Measurements from ENCODE around the gene BCL11B.

BCL11B gene

DNA sequence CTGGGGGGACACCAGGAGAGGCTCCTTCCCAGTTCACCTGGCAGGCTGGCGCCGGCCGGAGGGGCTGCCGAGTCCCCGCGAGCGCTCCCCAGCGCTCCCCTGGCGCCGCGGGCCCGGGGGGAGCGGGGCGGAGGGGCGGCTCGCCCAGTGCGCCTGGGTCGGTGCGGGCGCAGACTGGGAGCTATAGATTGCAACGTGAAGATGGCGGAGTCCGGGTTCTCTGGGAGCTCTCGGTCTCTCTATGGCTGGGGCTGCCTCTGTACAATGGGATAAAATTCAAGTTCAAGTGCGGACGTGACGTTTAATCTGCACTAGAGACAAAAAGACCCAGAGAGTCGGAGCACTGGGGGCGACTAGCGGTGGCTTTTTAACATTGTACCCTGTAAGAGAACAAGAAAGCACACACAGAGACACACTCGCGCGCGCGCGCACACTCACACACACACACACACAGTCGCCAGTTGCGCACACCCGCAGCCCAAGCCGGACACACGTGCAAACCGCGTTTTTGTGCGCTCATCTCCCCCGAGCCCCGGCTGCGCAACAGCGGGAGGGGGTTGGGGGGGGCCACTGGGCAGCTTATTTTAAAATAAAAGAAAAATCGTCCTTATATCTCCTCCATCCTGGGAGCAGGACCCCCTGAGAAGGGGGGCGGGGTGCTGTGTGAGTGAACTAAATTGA is at the start of gene BCL11B:
BCL11B (minus strand) TSS at position 247 of the 681 bp plus-strand sequence. CDS start 979 bp downstream, outside the sequence.
- peak; percentile 82 for DNase-seq (ENCODE audit: low spot score)

DNA sequence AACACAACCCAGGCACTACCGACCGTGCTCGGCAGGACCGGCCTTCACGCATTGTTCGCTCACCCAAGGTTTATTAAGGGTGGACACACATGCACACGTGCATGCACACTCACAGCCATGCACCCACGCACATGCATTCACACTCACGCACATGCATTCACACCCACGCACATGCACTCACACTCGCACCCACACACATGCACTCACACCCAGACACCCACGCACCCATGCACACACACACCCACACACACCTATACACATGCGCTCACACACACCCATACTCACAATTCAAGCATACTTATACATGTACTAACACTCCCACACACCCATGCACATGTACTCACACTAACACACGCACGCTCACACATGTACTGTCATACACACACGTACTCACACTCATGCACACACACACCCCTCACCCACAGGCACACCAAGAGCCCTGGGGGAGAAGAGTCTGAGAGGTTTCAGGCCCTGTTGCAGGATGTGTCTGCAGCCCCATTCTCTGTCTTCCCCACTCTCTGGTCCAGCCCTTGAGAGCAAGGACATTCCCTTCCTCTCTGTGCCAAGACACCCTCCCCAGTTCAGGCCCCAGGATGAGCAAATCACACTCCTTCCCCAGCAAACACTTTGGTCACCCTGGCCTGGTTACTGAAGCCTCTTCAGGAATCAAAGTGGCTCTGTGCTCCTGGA is 49.4 kb upstream of the BCL11B start:
- no peak for DNase-seq (ENCODE audit: low spot score)

DNA sequence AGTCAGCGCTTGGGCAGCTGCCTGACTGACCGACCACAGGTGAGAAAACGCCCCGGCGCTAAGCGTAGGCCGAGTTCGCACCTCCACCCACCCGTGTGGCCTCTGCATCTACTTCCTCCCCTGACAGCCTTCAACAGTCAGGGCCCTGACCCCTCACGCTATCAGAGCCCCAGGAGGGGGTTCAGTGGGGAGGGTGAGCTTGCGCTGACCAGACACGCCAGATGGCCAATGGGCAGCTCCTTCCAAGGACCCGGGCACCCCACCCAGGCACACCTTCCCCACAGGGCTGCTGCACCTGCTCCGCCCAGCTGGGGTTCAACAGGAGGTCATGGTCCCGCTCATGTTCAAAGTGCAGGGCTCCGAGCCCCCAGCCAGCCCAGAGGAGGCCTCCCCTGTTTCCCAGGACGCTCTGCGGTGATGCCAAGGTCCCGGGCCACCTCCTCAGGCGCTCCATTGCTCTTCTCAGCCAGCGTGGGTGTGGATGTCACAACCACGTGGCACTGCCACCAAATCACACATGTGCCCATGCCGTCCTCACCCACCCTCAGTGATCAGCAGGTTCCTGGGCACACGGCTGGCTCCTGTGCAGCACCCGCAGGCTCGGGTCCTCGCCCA is 48.7 kb upstream of the BCL11B start:
- DNase-seq (ENCODE audit: low spot score), result no peak

DNA sequence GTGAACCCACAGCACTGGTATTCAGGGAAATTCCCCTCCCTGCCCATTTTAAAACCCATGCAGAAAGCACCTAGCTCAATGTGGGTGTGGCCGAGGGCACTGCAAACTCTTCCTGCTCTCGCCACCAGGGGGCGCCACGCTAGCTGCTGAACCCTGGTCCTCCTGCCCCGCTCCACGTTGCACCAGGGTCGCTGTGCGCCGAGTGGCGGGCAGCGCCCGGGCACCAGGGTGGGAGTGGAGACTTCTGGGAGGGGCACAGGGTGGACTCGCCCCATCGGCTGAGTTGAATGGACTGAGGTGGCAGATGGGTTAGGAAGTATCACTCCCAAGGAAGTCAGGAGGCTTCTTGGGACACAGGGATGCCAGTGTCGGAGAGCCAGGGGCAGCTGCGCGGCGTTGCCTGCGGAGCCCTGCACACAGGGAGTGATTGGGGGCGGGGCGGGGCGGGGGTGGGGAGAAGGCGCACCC is 48.1 kb upstream of the BCL11B start:
- peak; percentile 73 for DNase-seq (ENCODE audit: low spot score)

DNA sequence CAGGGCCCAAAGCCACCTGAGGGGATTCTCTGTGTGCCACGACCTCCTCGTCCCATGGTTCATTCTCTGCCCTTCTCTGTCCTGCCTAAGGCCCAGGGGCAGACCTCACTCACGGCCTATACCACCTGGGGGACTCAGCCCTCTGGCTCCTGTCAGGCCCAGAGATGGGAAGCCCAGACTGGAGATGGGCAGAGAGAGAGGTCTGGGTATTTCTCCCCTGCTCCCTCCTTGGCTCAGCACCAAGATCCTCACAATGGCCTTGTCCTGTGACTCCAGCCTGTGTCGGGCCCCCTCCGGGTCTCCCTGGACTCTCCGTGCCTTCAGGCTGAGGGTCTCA is 46.9 kb upstream of the BCL11B start:
- no peak for DNase-seq (ENCODE audit: low spot score)

DNA sequence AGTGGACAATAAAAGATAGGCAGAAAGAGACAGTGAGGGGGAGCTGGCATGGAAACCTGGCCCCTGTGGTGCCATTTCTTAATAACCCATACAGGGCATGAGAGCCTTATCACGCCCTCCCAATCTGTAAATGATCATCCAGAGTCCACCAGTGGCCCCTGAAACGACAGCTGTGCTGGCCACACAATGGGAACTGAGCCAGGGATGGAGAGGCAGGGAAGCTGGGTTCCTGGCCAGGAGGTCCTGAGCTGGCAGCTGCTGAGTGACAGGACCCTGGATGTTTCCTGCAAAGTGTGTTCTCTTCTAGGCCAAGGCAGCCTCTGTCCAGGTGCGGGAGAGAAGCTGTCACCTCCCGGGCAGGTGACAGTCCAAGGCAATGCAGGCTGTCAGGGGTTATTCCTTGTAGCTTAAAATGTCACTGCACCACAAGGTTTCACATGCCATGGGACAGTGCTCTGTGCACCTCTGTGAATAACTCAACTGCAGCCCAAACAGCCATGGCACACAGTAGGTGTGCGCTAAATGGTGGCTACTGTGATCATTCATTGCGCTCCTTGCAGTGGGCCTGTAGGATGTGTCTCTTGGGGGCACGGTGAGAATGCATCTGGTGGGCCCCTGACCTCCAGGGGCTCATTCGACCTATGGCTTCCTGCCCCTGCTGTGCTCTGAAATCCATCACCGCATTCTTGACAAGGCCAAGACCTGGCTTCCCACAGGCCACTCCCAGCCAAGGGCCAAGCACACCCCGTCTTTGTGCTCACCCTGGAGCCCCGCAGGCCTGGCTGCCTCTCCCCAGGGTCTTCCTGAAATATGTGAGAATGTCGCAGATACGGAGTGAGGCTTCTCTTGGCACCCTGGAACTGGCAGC is 46.3 kb upstream of the BCL11B start:
- DNase-seq (ENCODE audit: low spot score), result no peak

DNA sequence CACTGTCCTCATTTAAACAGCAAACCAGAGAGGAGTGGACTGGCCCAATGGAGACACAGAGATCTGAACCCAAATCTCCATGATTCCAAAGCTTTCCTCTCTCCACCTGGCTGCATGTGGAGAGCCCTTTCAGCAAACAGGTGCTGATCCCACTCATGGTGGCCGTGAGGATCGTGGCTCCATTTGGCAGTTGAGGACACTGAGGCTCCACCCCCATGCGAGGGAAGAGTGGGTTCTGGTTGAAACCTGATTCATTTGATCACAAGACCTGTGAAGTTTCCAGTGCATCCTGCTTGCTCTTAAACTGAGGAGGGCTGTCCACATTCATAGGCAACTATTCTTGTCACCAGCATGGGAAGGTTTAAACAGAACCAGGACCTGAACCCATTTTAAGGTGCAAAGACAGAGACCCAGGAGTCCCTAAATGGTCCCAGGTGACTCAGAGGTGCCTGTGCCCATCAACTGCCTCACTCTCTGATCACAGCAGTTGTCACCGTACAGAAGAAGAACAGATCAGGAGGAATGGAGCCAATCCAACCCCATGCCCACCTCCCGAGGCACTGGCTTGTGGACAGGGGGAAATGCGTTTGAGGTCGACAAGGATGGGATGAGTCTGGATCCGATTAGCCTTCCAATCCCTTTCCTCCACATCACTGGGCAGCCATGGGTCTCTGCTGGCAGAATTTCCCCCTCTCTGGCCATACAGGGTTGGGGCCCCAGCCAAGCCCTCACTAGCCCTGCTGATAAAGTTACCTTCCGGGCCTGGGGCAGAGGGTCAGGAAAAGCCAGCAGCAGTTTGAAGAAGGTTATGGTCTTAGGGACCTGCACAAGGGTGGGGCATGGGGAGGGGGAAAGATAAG is 45.5 kb upstream of the BCL11B start:
- no peak for DNase-seq (ENCODE audit: low spot score)

DNA sequence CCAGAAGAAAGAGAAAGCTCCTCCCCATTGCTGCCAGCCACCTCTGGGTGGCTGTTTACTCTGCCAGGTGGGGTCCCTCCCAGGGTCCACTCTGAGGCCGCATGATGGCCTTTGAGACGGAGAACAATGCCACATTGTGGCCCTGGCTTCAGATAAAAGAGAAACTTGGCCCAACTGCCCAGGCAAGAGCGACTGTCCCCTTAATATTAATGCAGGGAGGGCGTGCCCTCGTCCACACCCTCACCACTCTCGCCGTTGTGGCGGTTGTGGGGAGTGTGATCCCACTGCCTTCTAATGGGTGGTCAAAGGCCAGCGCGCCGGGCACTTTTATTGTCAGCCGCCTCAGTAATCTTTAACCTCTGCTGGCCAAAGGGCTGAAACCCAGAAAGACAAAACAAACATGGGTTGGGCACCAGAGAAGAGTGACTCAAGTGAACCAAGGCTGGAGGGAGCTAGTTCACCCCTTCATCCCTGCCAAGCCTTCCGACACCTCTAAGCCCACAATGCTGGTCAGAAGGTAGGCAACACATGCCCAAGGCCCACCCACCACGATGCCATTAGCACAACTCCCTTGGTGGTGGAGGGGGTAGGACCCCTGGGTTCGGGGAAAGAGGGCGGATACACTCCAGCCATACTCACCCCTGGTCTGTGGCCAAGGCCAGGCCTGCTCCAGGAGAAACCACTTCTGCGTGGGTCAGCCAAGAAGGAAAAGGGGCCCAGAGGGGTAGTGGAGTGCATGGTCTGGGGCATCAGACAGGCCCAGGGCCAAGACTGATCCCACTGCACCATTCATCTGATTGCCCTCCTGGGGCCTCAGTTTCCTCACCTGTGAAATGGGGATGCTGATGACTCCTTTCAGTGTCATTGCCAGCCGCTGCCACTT is 44.5 kb upstream of the BCL11B start:
- no peak for DNase-seq (ENCODE audit: low spot score)

DNA sequence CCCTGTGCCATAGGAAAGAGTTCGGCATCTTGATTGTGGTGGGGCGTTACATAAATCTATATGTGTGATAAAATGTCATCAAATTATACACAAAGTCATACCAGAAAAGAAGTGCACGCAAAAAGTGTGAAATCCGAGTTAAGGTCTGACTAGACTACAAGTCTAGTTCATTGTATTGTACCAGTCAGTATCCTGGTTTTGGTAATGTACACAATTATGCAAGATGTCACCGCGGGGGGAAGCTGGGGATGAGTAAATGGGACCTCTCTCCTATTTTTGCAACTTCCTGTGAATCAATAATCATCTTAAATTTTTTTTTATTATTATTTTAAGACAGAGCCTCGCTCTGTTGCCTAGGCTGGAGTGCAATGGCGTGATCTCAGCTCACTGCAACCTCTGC is 43.2 kb upstream of the BCL11B start:
- DNase-seq (ENCODE audit: low spot score), result no peak

DNA sequence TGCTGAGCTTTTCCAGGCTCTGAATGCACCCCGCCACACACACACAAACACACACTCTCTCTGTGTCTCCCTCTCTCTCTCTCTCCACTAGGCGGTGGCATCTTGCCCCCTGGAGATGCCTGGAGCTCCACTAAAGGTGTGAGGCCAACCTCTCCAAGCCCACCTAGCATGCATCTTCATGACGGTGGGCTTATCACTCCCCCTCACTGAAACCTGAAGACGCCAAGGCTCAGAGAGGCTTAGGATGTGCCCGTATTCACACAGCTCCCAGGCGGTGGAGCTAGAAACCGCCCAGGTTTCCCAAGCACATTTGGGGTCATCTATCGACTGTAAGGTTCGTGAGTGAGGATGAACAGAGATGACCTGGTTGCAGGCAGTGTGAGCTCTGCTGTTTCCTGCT is 42.6 kb upstream of the BCL11B start:
- DNase-seq (ENCODE audit: low spot score), result no peak

DNA sequence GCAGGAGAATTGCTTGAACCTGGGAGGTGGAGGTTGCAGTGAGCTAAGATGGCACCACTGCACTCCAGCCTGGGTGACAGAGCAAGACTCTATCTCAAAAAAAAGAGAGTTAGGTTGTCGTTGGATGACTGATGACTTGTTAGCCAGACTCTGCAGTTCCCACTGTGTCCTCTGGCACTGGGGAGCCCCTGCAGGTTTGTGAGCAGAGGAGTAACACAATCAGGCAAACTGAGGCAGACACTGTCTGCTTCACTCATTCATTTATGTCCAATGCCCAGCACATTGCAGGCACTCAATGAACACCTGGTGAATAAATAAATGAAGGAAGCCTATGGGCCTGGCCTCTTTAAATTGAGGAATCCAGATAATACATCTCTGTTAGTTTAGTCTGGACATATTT is 41.2 kb upstream of the BCL11B start:
- DNase-seq (ENCODE audit: low spot score), result no peak

DNA sequence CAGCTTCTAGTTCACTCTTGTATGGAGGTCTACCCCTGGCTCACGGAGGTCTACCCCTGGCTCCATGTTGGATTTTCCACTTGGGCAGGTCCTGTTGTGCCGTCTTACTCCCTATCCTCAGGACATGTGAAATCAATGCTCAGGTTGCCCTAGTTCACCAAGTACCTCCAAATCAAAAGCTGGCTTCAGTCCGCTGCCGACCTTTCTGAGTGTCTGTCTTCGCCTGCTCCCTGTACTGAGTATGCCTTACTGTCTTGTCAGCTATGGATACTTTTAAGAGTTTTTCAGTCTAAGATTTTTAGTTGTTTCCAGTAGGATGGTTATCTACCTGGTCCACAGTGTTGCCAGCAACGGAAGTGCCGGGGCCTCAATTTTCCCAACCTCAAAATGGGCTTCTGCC is 40.1 kb upstream of the BCL11B start:
- no peak for DNase-seq (ENCODE audit: low spot score)

DNA sequence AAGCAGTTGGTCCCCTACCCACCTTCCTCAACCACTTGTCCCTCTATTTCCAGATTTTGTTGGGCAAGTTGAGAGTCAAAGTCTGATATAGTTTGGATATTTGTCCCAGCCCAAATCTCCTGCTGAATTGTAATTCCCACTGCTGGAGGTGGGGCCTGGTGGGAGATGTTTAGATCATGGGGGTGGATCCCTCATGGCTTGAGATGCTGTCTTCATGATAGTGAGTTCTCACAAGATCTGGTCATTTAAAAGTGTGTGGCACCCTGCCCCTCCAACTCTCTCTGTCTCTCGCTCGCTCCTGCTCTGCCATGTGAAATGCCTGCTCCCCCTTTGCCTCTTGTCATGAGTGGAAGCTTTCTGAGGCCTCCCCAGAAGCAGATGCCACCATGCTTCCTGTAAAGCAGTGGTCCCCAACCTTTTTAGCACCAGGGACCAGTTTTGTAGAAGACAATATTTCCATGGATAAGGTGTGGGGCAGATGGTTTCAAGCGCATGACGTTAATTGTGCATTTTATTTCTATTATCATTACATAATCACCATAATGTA is 37.3 kb upstream of the BCL11B start:
- no peak for DNase-seq (ENCODE audit: low spot score)

DNA sequence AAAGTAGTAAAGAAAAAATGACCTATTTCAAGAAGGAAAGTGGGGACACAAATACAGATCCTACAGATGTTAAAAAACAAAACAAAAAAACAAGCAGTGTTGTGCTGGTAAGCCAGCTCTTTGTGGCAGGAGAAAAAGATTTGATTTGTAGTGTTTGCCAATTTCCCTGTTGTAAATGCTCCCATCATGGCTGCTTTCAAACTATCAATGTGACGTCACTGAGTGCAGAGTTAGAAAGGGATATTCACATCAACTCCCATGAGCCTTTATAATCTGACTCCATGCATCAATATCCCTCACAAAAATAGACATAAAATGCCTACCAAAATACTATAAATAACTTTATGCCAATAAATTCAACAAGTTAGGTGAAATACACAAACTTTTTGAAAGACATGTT is 32.2 kb upstream of the BCL11B start:
- no peak for DNase-seq (ENCODE audit: low spot score)

DNA sequence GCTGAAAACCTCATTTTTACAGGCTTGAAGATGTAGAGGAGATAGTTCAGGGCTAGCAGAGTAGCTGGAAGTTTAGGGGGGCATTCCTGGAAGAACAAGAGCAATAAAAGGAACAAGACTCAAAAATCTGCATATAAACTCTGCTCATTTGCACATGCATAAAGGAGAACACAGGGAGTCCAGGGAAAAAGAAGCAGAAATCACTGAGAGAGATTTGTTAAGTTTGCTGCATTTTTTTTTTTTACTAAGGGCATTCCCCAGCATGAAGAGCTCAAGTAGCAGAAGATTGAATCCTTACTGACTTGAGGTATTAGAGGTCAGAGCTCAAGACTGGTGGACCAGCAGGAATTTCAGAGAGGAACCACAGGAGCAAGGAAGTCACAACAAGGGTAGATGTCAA is 28.2 kb upstream of the BCL11B start:
- no peak for DNase-seq (ENCODE audit: low spot score)

DNA sequence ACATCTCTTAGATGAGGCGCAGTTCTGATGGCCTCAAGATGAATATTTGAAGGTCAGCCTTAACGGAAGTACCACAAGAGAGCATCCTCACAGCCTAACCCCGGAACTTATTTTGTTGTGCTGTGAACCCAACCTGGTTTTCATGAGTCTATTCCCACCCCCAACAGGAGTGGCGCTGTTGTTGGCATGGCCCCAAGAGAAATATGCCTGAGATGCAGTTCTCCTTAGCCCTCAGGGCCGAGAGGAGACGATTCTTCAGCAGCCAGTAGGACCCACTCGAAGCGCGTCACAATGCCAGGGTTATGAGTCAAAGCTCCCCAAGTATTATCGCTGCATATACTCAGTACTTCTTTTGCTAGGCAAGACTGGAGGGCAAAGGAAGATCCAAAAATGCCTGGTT is 24.5 kb upstream of the BCL11B start:
- DNase-seq (ENCODE audit: low spot score), result no peak

DNA sequence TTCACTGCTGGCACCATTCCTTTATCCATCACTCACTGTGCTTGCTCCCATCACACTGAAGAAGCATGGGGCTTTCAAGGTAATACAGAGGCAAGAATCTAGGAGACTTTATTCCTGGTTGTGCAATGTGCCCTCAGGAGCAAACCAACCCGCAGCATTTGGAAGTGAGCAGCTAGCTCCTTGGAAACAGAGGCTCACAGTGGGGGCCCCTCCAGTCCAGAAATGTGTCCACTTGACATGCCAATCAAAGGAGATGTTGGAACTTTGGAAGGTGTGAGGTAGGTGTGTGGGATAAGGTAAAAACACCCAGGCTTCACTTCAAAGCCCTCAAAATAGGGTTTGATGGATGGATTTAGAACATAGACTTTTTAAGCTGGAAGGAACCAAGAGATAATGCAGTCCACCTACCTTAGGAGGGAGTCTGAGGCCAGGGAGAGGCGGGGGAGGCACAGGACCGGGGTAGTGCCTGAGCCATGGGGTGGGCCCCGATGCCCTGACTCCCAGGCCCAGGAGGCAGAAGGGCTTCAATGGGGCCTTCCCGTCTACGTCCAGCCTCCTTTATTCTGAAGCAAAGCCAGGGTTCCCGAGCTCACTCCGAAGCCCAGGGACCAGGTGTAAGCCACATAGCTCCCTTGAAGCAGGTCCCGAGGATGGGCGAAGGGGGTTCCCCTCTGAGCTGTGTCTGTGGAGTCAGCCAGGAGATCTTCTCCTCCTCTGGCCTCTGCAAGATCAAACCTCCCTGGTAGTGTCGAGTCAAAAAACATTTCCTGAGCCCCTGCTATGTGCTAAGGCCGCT is 17.6 kb upstream of the BCL11B start:
- DNase-seq (ENCODE audit: low spot score), result no peak

DNA sequence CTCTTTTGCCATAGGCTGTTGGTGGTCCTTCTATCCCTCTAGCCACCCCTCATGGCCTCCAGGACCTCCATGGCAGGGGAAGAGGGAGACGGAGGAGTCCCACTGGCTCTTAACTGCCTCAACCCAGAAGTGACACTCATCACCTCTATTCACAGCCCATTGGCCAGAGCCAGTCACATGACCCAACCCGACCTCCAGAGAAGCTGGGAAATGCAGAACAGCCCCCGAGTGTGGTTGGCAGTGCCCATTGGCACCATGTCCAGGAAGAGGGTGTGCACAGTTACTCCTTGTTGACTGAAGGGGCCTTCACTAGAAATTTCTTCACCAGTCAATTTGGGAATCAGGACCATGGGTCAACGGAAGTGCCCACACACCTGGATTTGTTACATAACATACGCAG is 17.0 kb upstream of the BCL11B start:
- DNase-seq (ENCODE audit: low spot score), result no peak

DNA sequence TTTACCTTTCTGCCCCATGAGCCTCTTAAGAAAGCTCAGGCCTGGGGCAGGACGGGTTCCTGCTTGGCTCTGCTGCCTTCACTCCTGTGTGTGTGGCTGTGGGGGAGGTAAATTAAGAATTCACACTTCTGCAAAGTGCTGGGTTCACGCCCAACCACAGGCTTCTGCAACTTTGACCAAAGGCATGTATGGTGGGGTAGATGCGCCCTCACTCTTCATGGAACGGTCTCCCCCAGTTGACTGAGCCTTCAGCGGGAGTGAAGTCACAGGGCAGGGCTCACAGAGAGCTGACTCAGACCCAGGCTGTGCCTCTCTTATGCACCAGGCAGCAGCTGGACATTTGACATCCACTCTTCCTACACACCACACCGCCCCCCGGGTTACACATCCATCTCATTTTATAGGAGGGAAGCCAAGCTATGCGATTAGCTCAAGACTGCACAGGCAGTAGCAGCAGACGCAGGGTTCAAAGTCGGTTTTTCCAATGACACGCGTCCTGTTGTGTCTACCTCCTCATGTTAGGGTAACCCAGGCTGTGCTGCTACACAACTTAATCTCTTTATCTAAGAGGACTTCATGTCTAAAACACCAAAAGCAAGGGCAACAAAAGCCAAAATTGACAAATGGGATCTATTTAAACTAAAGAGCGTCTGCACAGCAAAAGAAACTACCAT is 15.4 kb upstream of the BCL11B start:
- no peak for DNase-seq (ENCODE audit: low spot score)

All from NAMALWA (cell line).